SK-N-SH treated with all-trans-retinoic acid at 6 μM for 48 hours (cell line): ENCODE measurements around the gene CTCFL.

Experiments used
- ATAC-seq: fragments of 200-7000 bp; cut with Tn5 transposase; 3 replicates; pipeline ENCODE4 v1.9.1; 2020; ENCODE audit warnings: mild to moderate bottlenecking, moderate library complexity
- CREB5 ChIP-seq: fragments of 250-450 bp; sonication (Bioruptor Pico); IDR thresholded peaks from 2 replicates; pipeline ENCODE4 v1.5.1; 2020; ENCODE audit warnings: low read depth, mild to moderate bottlenecking, moderate library complexity
- CSDC2 ChIP-seq: fragments of 250-450 bp; sonication (Bioruptor Pico); IDR thresholded peaks from 2 replicates; pipeline ENCODE4 v1.5.0; 2020; ENCODE audit warnings: mild to moderate bottlenecking, moderate library complexity
- CSRNP3 ChIP-seq: fragments of 250-450 bp; sonication (Bioruptor Pico); IDR thresholded peaks from 2 replicates; pipeline ENCODE4 v1.5.1; 2021; ENCODE audit warnings: mild to moderate bottlenecking, moderate library complexity
- ESRRG ChIP-seq: fragments of 250-450 bp; sonication (Bioruptor Pico); IDR thresholded peaks from 2 replicates; pipeline ENCODE4 v1.6.1; 2021; ENCODE audit warnings: mild to moderate bottlenecking
- GLIS3 ChIP-seq: fragments of 250-450 bp; sonication (Bioruptor Pico); IDR thresholded peaks from 2 replicates; pipeline ENCODE4 v1.5.0; 2020; ENCODE audit warnings: mild to moderate bottlenecking, moderate library complexity
- ISL1 ChIP-seq: fragments of 250-450 bp; sonication (Bioruptor Pico); IDR thresholded peaks from 2 replicates; pipeline ENCODE4 v2.1.2; 2022; ENCODE audit warnings: mild to moderate bottlenecking, moderate library complexity
- PATZ1 ChIP-seq: fragments of 250-450 bp; sonication (Bioruptor Pico); IDR thresholded peaks from 2 replicates; pipeline ENCODE4 v1.8.0; 2020; ENCODE audit warnings: mild to moderate bottlenecking, moderate library complexity, borderline replicate concordance
- POU6F1 ChIP-seq: fragments of 250-450 bp; sonication (Bioruptor Pico); IDR thresholded peaks from 2 replicates; pipeline ENCODE4 v1.8.0; 2021; ENCODE audit warnings: low read depth, mild to moderate bottlenecking, moderate library complexity, borderline replicate concordance
- RARB ChIP-seq: fragments of 250-450 bp; sonication (Bioruptor Pico); IDR thresholded peaks from 2 replicates; pipeline ENCODE4 v1.8.0; 2021; ENCODE audit warnings: mild to moderate bottlenecking, moderate library complexity
- SNAI2 ChIP-seq: fragments of 250-450 bp; sonication (Bioruptor Pico); IDR thresholded peaks from 2 replicates; pipeline ENCODE4 v1.5.0; 2020; ENCODE audit warnings: mild to moderate bottlenecking, moderate library complexity
- TCF4 ChIP-seq: fragments of 250-450 bp; sonication (Bioruptor Pico); IDR thresholded peaks from 2 replicates; pipeline ENCODE4 v1.8.0; 2021; ENCODE audit warnings: mild to moderate bottlenecking, moderate library complexity, borderline replicate concordance
- TOX ChIP-seq: fragments of 250-450 bp; sonication (Bioruptor Pico); IDR thresholded peaks from 2 replicates; pipeline ENCODE4 v1.8.0; 2021; ENCODE audit warnings: mild to moderate bottlenecking, moderate library complexity, borderline replicate concordance
- TSHZ2 ChIP-seq: fragments of 250-450 bp; sonication (Bioruptor Pico); IDR thresholded peaks from 2 replicates; pipeline ENCODE4 v1.5.0; 2020; ENCODE audit warnings: mild to moderate bottlenecking, moderate library complexity
- ZFP3 ChIP-seq: fragments of 250-450 bp; sonication (Bioruptor Pico); IDR thresholded peaks from 2 replicates; pipeline ENCODE4 v1.5.0; 2020; ENCODE audit warnings: mild to moderate bottlenecking, moderate library complexity
- ZFP30 ChIP-seq: fragments of 450-650 bp; formaldehyde crosslinking; IDR thresholded peaks from 2 replicates; pipeline ENCODE4 v1.5.0; 2022; ENCODE audit warnings: mild to moderate bottlenecking, moderate library complexity
- ZNF565 ChIP-seq: fragments of 450-650 bp; formaldehyde crosslinking; conservative IDR thresholded peaks from 2 replicates; pipeline ENCODE4 v1.5.0; 2020; ENCODE audit warnings: low read depth, mild to moderate bottlenecking, moderate library complexity
- ZNF70 ChIP-seq: fragments of 450-650 bp; formaldehyde crosslinking; IDR thresholded peaks from 2 replicates; pipeline ENCODE4 v1.5.0; 2020; ENCODE audit warnings: mild to moderate bottlenecking, moderate library complexity
- ZNF8 ChIP-seq: fragments of 450-650 bp; formaldehyde crosslinking; IDR thresholded peaks from 2 replicates; pipeline ENCODE4 v1.5.0; 2020; ENCODE audit warnings: mild to moderate bottlenecking, moderate library complexity

CTCFL gene

GRCh38 chr20:57559658-57560553 is 35.0 kb upstream of the CTCFL start:
- no peak for TF ChIP-seq POU6F1
- TF ChIP-seq PATZ1 = no peak
- no peak for TF ChIP-seq ZNF8 (CRISPR knock-in tag)
- TF ChIP-seq GLIS3 = no peak
- no peak for TF ChIP-seq ESRRG
- TF ChIP-seq ZNF70 (CRISPR knock-in tag) = no peak
- TF ChIP-seq ISL1 (CRISPR knock-in tag) = no peak
- TF ChIP-seq ZFP30 (CRISPR knock-in tag) = no peak
- no peak for TF ChIP-seq TSHZ2
- no peak for TF ChIP-seq CREB5 (CRISPR knock-in tag)
- TF ChIP-seq TCF4 (CRISPR knock-in tag) = no peak
- no peak for TF ChIP-seq SNAI2
- TF ChIP-seq CSRNP3 (CRISPR knock-in tag) = no peak
- TF ChIP-seq ZNF565 = no peak
- TF ChIP-seq CSDC2 (CRISPR knock-in tag) = no peak
- TF ChIP-seq RARB (CRISPR knock-in tag) = no peak
- TF ChIP-seq TOX (CRISPR knock-in tag) = no peak
- TF ChIP-seq, all 23 proteins: peak for 0
- no peak for ATAC-seq

GRCh38 chr20:57559289-57559634 is 34.3 kb upstream of the CTCFL start:
- ATAC-seq = no peak
- TF ChIP-seq ISL1 (CRISPR knock-in tag) (no peak), ZFP30 (CRISPR knock-in tag) (no peak), ZFP3 (no peak), ZNF565 (no peak), GLIS3 (no peak)

- TF ChIP-seq CSDC2 (CRISPR knock-in tag) (no peak), PATZ1 (no peak), ZNF70 (CRISPR knock-in tag) (no peak)
- TF ChIP-seq, all 23 proteins: peak for 0
- no peak for ATAC-seq
These were observed 33.8 kb upstream of the CTCFL start for GRCh38 chr20:57558614-57559288.
